EL (cell line): ENCODE data around the gene HNMT.

Source experiments
- DNase-seq: peaks from one replicate; pipeline ENCODE4 v3.0.0-alpha.2; 2016

Gene HNMT

DNA sequence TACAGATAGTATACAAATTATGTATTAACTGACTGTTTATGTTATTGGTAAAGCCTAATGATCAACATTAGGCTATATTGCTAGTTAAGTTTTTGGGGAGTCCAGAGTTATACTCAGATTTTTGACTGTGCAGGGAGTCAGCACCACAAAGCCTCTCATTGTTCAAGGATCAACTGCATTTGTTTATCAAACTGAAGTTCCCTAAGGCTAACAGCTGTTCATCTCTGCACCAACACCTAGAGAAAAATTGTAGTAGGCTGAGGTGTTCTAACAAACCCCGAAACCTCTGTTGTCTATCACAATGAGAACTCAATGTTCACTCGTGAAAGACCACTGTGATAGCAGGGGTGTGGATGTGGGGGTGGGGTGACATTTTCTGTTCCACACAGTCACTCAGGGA lies 97.7 kb downstream of the HNMT start:
- no peak for DNase-seq

DNA sequence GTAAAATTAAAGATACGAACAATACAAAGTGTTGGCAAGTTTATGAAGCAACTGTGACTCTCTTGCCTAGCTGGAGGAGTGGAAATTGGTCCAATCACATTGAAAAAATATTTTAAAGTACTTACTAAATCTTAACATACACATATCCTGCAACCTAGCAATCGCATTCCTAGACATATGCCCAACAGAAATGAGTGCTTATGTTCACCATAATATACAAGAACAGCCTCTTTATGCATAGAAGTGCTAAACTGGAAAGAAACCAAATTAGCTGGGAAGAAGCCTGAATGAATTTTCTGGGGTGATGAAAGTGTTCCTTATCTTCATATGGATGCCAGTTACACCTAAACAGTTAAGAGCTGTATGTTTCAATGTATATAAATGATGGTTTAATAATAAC lies 98.9 kb downstream of the HNMT start:
- DNase-seq, result no peak
